Epidermal melanocyte (primary cell): ENCODE measurements around the gene PCYOX1L.

Experiments
- DNase-seq: peaks from one replicate; pipeline ENCODE4 v3.0.0; 2011; ENCODE audit warnings: low spot score; ENCODE audit not compliant: insufficient read length

The PCYOX1L gene

GRCh38 chr5:149357370-149358293 is at the start of gene PCYOX1L:
Gene PCYOX1L, plus strand, starts transcription at chr5:149358046. Its CDS starts 23 bp downstream, at chr5:149358069.
- DNase-seq = peak; percentile 92

GRCh38 chr5:149309354-149309753 is 48.5 kb upstream of the PCYOX1L start:
- no peak for DNase-seq

- DNase-seq = no peak
These were observed 47.4 kb upstream of the PCYOX1L start for GRCh38 chr5:149310488-149310887.

- no peak for DNase-seq
These were observed 46.7 kb upstream of the PCYOX1L start for GRCh38 chr5:149310947-149311658.

GRCh38 chr5:149313151-149313841 is 44.5 kb upstream of the PCYOX1L start:
- no peak for DNase-seq

- no peak for DNase-seq
These were observed 43.2 kb upstream of the PCYOX1L start for GRCh38 chr5:149314571-149315111.

GRCh38 chr5:149315753-149316152 is 42.1 kb upstream of the PCYOX1L start:
- no peak for DNase-seq

- peak; percentile 63 for DNase-seq
These were observed 40.4 kb upstream of the PCYOX1L start for GRCh38 chr5:149317281-149318048.

- no peak for DNase-seq
These were observed 38.7 kb upstream of the PCYOX1L start for GRCh38 chr5:149319174-149319573.

GRCh38 chr5:149320791-149321330 is 37.0 kb upstream of the PCYOX1L start:
- peak; percentile 81 for DNase-seq

GRCh38 chr5:149322518-149322917 is 35.3 kb upstream of the PCYOX1L start:
- no peak for DNase-seq

- no peak for DNase-seq
These were observed 34.6 kb upstream of the PCYOX1L start for GRCh38 chr5:149323210-149323609.

- no peak for DNase-seq
These were observed 34.1 kb upstream of the PCYOX1L start for GRCh38 chr5:149323621-149324205.

- DNase-seq = no peak
These were observed 33.2 kb upstream of the PCYOX1L start for GRCh38 chr5:149324641-149325040.

- peak; percentile 39 for DNase-seq
These were observed 32.6 kb upstream of the PCYOX1L start for GRCh38 chr5:149325166-149325735.

GRCh38 chr5:149325894-149326293 is 32.0 kb upstream of the PCYOX1L start:
- no peak for DNase-seq

- DNase-seq = no peak
These were observed 31.2 kb upstream of the PCYOX1L start for GRCh38 chr5:149326611-149327010.

GRCh38 chr5:149328177-149328576 is 29.7 kb upstream of the PCYOX1L start:
- no peak for DNase-seq

GRCh38 chr5:149333711-149334443 is 24.0 kb upstream of the PCYOX1L start:
- DNase-seq = no peak
